A673 (cell line): ENCODE measurements around the gene ORC4. TPM values are rescaled to one million over a fixed set of nuclear protein-coding genes. Genes with fewer than 3 reads are reported as not detected.

Experiments
- BruUV-seq: library from RNA; stranded (reverse); fragments of 400-500 nt; replicated peaks from 2 replicates; lab custom pipeline; 2021; lab: Mats Ljungman, UMichigan
- CTCF ChIA-PET: fragments of 300-600 bp; sonication (Branson Sonifier 250); formaldehyde crosslinking; loops from one replicate; lab custom pipeline; 2022; ENCODE audit warnings: antibody characterized with exemption; lab: Charles Lee
- POLR2A ChIA-PET: fragments of 300-600 bp; sonication (Branson Sonifier 250); formaldehyde crosslinking; loops from one replicate; lab custom pipeline; 2022; ENCODE audit warnings: antibody characterized with exemption; ENCODE audit not compliant: low non-redundant PET; lab: Charles Lee
- DNase-seq: peaks from one replicate; pipeline ENCODE4 v3.0.0-alpha.2; 2015; ENCODE audit warnings: low spot score
- H3K27ac ChIP-seq: fragments of 200-600 bp; sonication (generic); 2 replicates; pipeline ENCODE4 v1.5.1; 2016; ENCODE audit warnings: mixed run types, low read depth, mild to moderate bottlenecking, mixed read lengths, antibody characterized with exemption, low read length; ENCODE audit not compliant: poor library complexity, severe bottlenecking
- H3K27me3 ChIP-seq: fragments of 200-600 bp; sonication (generic); replicated peaks from 2 replicates; pipeline ENCODE4 v1.6.1; 2017; ENCODE audit warnings: mixed run types, low read depth, mild to moderate bottlenecking, mixed read lengths, antibody characterized with exemption, low read length; ENCODE audit not compliant: insufficient read depth, poor library complexity
- H3K36me3 ChIP-seq: fragments of 200-600 bp; sonication (generic); 2 replicates; pipeline ENCODE4 v1.6.1; 2016; ENCODE audit warnings: mixed run types, mild to moderate bottlenecking, mixed read lengths, antibody characterized with exemption, low read length; ENCODE audit not compliant: insufficient read depth, poor library complexity, severe bottlenecking
- H3K4me1 ChIP-seq: fragments of 200-600 bp; sonication (generic); 2 replicates; pipeline ENCODE4 v1.6.1; 2017; ENCODE audit warnings: mixed run types, mild to moderate bottlenecking, mixed read lengths, antibody characterized with exemption, low read length; ENCODE audit not compliant: insufficient read depth, poor library complexity, severe bottlenecking
- H3K4me3 ChIP-seq: fragments of 200-600 bp; sonication (generic); 2 replicates; pipeline ENCODE4 v1.5.1; 2016; ENCODE audit warnings: low read depth, mixed run types, mild to moderate bottlenecking, mixed read lengths, low read length; ENCODE audit not compliant: poor library complexity, severe bottlenecking
- H3K9me3 ChIP-seq: fragments of 200-600 bp; sonication (generic); 2 replicates; pipeline ENCODE4 v1.6.1; 2016; ENCODE audit warnings: mixed run types, low read depth, mild to moderate bottlenecking, mixed read lengths, antibody characterized with exemption, low read length; ENCODE audit not compliant: poor library complexity, severe bottlenecking
- EZH2 ChIP-seq: fragments of 200-600 bp; sonication (generic); IDR thresholded peaks from 2 replicates; pipeline ENCODE4 v1.6.1; 2017; ENCODE audit warnings: borderline replicate concordance, low read depth, mild to moderate bottlenecking, mixed read lengths, antibody characterized with exemption, low read length; ENCODE audit not compliant: poor library complexity, severe bottlenecking
- intact Hi-C: fragments of 100-400 bp; cut with micrococcal nuclease; formaldehyde crosslinking; loops from one replicate; pipeline ENCODE4 v1.10.0; 2022; ENCODE audit not compliant: unreplicated experiment
- total RNA-seq: library from RNA; stranded (reverse); gene quantifications from 2 replicates; pipeline ENCODE4 v1.2.3, GENCODE V29; 2021
- TF ChIP-seq, protein P1 (sequence below): fragments of 300-800, 200-600 bp; sonication (generic); conservative IDR thresholded peaks from 2 replicates; pipeline ENCODE4 v1.5.1; 2017; ENCODE audit warnings: low read depth, mild to moderate bottlenecking, antibody characterized with exemption, low read length, moderate library complexity, mixed read lengths

ORC4 gene
- total RNA-seq, 1 experiment from 2014 or later = 63.5 TPM

DNA sequence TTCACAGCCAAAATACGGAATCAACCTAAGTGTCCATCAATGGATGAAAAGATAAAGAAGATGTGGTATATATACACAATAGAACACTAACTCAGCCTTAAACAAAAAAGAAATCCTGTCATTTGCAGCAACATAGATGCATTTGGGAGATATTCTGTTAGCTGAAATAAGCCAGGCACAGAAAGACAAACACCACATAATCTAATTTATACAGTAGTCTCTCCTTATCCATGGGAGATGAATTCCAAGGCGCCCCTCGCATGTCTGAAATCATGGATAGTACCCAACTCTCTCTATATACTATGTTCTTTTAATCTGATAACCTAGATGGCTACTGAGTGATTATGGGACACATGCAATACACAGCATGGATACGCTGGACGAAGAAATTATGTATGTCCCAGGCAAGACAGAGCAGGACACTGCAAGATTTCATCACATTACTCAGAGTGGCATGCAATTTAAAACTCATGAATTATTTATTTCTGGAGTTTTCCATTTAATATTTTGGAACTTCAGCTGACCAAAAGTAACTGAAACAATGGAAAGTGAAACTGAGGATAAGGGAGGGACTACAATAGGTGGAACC, 39.5 kb downstream of the ORC4 start:
- BruUV-seq = no TSS peak
- Histone ChIP-seq H3K36me3 (no peaks in the 10 kb centered on the region), H3K4me3 (no peak overlapping the region), H3K4me1 (peaks cover 27% of the 10 kb centered on the region), H3K27ac (no peak overlapping the region), H3K27me3 (no peaks in the 10 kb centered on the region), H3K9me3 (no peaks in the 10 kb centered on the region)
- no peak for TF ChIP-seq EZH2
- TF ChIP-seq, protein P1, sequence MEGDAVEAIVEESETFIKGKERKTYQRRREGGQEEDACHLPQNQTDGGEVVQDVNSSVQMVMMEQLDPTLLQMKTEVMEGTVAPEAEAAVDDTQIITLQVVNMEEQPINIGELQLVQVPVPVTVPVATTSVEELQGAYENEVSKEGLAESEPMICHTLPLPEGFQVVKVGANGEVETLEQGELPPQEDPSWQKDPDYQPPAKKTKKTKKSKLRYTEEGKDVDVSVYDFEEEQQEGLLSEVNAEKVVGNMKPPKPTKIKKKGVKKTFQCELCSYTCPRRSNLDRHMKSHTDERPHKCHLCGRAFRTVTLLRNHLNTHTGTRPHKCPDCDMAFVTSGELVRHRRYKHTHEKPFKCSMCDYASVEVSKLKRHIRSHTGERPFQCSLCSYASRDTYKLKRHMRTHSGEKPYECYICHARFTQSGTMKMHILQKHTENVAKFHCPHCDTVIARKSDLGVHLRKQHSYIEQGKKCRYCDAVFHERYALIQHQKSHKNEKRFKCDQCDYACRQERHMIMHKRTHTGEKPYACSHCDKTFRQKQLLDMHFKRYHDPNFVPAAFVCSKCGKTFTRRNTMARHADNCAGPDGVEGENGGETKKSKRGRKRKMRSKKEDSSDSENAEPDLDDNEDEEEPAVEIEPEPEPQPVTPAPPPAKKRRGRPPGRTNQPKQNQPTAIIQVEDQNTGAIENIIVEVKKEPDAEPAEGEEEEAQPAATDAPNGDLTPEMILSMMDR = no peak
- intact Hi-C loops = no loop called here
- DNase-seq = peak; percentile 6
- POLR2A ChIA-PET = no interaction called here
- CTCF ChIA-PET = no interaction called here

DNA sequence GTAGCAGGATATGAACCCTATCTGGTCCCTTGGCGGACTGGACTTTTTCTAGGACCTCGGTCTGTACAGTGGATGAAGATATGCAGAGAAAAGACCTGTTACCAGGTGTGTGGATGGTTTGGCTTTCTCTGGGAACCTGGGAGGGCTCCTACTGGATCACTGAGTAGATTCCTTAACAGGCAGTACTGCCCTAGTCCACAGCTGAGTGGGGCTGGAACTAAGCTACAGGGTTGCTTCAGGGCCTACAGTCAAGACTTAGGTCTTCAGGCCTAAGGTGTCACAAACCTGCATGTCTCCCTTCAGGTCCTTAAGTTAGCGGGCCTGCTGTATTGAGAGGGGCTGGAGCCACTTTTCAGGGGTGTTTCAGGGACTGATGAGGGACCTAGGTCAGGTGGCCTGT, 42.9 kb downstream of the ORC4 start:
- H3K9me3 ChIP-seq = no peaks in the 10 kb centered on the region
- ChIA-PET POLR2A (no interaction called here), CTCF (no interaction called here)
- no peak for TF ChIP-seq EZH2
- TF ChIP-seq, protein P1 = no peak
- intact Hi-C loops = no loop called here
- BruUV-seq = no TSS peak
- no peak overlapping the region for H3K4me3 ChIP-seq
- DNase-seq = no peak
- no peaks in the 10 kb centered on the region for H3K27me3 ChIP-seq
- no peak overlapping the region for H3K27ac ChIP-seq
- H3K36me3 ChIP-seq = no peaks in the 10 kb centered on the region
- H3K4me1 ChIP-seq = peaks cover 32% of the 10 kb centered on the region

DNA sequence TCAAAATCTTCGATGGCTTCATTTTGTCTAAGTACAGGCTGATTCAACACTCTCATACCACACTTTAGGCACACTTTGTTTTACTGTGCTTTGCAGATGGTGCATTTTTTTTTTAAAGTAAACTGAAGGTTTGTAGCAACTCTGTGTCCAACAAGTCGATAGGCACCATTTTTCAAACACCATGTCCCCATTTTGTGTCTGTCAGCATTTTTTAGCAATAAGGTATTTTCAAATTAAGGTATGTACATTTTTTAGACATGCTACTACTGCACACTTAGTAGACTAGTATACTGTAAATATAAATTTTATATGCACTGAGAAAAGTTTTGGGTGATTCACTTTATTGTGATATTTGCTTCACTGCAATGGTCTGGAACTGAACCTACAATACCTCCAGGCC, 44.4 kb downstream of the ORC4 start:
- Histone ChIP-seq H3K27me3 (no peaks in the 10 kb centered on the region), H3K9me3 (no peaks in the 10 kb centered on the region), H3K4me3 (no peak overlapping the region), H3K4me1 (peaks cover 23% of the 10 kb centered on the region), H3K36me3 (no peaks in the 10 kb centered on the region), H3K27ac (no peak overlapping the region)
- ChIA-PET CTCF (no interaction called here), POLR2A (no interaction called here)
- no peak for DNase-seq
- no peak for TF ChIP-seq EZH2
- TF ChIP-seq, protein P1 = no peak
- BruUV-seq = no TSS peak
- intact Hi-C loops = no loop called here
